Tongue (tissue), 2 donors: ENCODE data around the gene SLC5A9. TPM values are rescaled to one million over a fixed set of nuclear protein-coding genes. Genes with fewer than 3 reads are reported as not detected.
"Not testable (repeated sequence)": the region's sequence is repeated elsewhere in the genome, so short reads cannot be mapped to it uniquely, and the experiment has no call there.

Source experiments
- DNase-seq: peaks from one replicate; pipeline ENCODE4 v3.0.0-alpha.2; 2015
- total RNA-seq: library from RNA; depleted of rRNA; stranded (reverse); fragments of >200 nt; gene quantifications from one replicate; pipeline ENCODE4 v1.2.3, GENCODE V29; 2014

SLC5A9 gene
- total RNA-seq, 1 donor from 2014 or later, result not detected

- DNase-seq, result no peak
Measured at GRCh38 chr1:48242141-48242736, 19.7 kb downstream of the SLC5A9 start.

GRCh38 chr1:48245106-48245505, 22.6 kb downstream of the SLC5A9 start:
- DNase-seq, result peak; percentile 16

GRCh38 chr1:48246727-48247126, 24.2 kb downstream of the SLC5A9 start:
- DNase-seq, result peak; percentile 7

GRCh38 chr1:48248356-48248755, 25.8 kb downstream of the SLC5A9 start:
- no peak for DNase-seq

- no peak for DNase-seq
Measured at GRCh38 chr1:48249868-48250267, 27.4 kb downstream of the SLC5A9 start.

- no peak for DNase-seq
Measured at GRCh38 chr1:48250572-48250971, 28.1 kb downstream of the SLC5A9 start.

GRCh38 chr1:48251323-48251722, 28.8 kb downstream of the SLC5A9 start:
- no peak for DNase-seq

GRCh38 chr1:48251821-48252220, 29.3 kb downstream of the SLC5A9 start:
- no peak for DNase-seq

GRCh38 chr1:48254254-48254653, 31.7 kb downstream of the SLC5A9 start:
- no peak for DNase-seq

- no peak for DNase-seq
Measured at GRCh38 chr1:48258106-48258505, 35.6 kb downstream of the SLC5A9 start.

- DNase-seq, result peak; percentile 12
Measured at GRCh38 chr1:48261881-48262400, 39.4 kb downstream of the SLC5A9 start.

GRCh38 chr1:48263041-48263440, 40.5 kb downstream of the SLC5A9 start:
- DNase-seq, result no peak

- DNase-seq, result no peak
Measured at GRCh38 chr1:48266576-48266975, 44.1 kb downstream of the SLC5A9 start.

- not testable (repeated sequence) for DNase-seq
Measured at GRCh38 chr1:48277437-48277836, 54.9 kb downstream of the SLC5A9 start.

- DNase-seq, result not testable (repeated sequence)
Measured at GRCh38 chr1:48282329-48282728, 59.8 kb downstream of the SLC5A9 start.

GRCh38 chr1:48284696-48285420, 62.3 kb downstream of the SLC5A9 start:
- not testable (repeated sequence) for DNase-seq

GRCh38 chr1:48285525-48285924, 63.0 kb downstream of the SLC5A9 start:
- no peak for DNase-seq

GRCh38 chr1:48291421-48291820, 68.9 kb downstream of the SLC5A9 start:
- no peak for DNase-seq

- no peak for DNase-seq
Measured at GRCh38 chr1:48292706-48293105, 70.2 kb downstream of the SLC5A9 start.

GRCh38 chr1:48294094-48294493, 71.6 kb downstream of the SLC5A9 start:
- not testable (repeated sequence) for DNase-seq

GRCh38 chr1:48294656-48295055, 72.1 kb downstream of the SLC5A9 start:
- DNase-seq, result no peak
